ENCODE results near the gene CEP131.

GRCh38 chr17:81192386-81193050 is 30.2 kb downstream of the CEP131 start:
- TF ChIP-seq CTCF (IDR thresholded peaks at IDR 0.05) (no peak), POLR2A (IDR thresholded peaks at IDR 0.05) (no peak)
